Progenitor cell of endocrine pancreas (in vitro differentiated cells): Measurements from ENCODE around the gene SRR. TPM values are rescaled to one million over a fixed set of nuclear protein-coding genes. Genes with fewer than 3 reads are reported as not detected.

Experiments used
- DNase-seq: peaks from one replicate; pipeline ENCODE4 v3.0.0; 2021; ENCODE audit warnings: low spot score; ENCODE audit not compliant: unreplicated experiment
- H3K27ac Mint-ChIP-seq: 2 replicates; pipeline ENCODE4 v1.8.0; 2021; ENCODE audit warnings: mild to moderate bottlenecking, moderate library complexity, mixed read lengths
- H3K27me3 Mint-ChIP-seq: 2 replicates; pipeline ENCODE4 v1.8.0; 2021; ENCODE audit warnings: mixed read lengths
- H3K36me3 Mint-ChIP-seq: 2 replicates; pipeline ENCODE4 v1.8.0; 2022; ENCODE audit warnings: mixed read lengths; ENCODE audit not compliant: insufficient read depth
- H3K4me1 Mint-ChIP-seq: 2 replicates; pipeline ENCODE4 v1.8.0; 2021; ENCODE audit warnings: low read depth, mixed read lengths
- H3K4me3 Mint-ChIP-seq: 2 replicates; pipeline ENCODE4 v1.8.0; 2021; ENCODE audit warnings: low read depth, mild to moderate bottlenecking, moderate library complexity, mixed read lengths
- H3K9me3 Mint-ChIP-seq: 2 replicates; pipeline ENCODE4 v1.8.0; 2021; ENCODE audit warnings: low read depth, mixed read lengths
- total RNA-seq: library from RNA; stranded (reverse); gene quantifications from 2 replicates; pipeline ENCODE4 v1.2.1, GENCODE V29; 2021
- TF ChIP-seq, protein P1 (sequence below): fragments of 200-600 bp; sonication (generic); IDR thresholded peaks from one replicate; pipeline ENCODE4 v1.5.0; 2021; ENCODE audit warnings: antibody characterized with exemption, mild to moderate bottlenecking; ENCODE audit not compliant: unreplicated experiment

SRR gene
- total RNA-seq, 1 donor from 2014 or later: 15.2 TPM

DNA sequence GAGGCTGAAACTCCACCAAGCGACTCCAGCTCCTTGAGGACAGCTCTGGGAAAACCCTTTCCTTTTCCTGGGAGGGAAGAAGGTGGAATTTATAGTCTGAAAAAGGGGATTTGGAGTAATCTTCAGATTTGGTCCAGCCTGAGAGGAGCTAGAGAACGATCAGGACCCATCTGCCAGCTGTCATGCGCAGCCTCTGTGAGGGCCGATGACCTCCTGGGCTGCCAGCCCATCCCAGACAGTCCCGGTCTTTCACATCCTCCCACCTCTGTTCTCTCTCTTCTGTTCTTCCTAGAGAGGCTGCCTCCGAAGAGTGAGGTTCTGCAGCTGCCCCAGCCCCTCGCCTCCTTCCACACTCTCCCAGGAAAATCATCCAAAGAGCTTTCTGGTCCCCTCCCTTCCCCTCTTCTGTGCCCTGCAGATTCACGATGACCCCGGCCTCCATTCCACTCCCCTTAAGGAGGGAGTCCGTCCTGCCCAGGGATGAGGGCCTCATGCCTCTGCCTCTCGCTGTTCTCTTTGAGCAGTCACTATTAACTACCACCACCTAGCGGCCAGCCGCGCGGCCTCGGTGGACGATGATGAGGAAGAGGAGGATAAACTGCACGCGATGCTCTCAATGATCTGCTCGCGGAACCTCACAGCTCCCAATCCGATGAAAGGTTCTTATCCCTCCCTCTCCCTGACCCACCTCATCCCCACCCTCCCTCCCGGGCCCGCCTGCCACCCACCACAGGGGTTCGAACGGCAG lies 63.2 kb downstream of the SRR start:
- H3K27ac Mint-ChIP-seq: no peak overlapping the region

DNA sequence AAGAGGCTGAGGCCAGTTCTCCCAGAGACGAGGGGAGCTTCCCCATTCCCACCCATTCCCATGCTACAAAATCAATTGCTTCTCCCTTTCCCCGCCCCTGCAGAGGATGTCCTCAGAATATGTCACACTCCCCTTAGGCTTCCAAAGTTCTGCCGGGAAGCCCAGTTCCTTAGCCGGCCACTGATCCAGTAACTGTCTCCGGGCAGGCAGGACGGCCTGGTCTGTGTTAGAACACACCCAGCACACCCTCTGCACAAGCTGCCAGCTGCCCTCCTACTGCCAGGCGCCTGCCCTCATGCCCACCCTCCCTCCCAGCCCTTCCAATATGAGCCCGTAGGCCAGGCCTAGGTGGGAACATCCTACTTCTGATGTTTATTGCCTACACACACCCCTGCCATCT lies 64.6 kb downstream of the SRR start:
- Mint-ChIP-seq H3K4me3 (no peak overlapping the region), H3K9me3 (no peaks in the 10 kb centered on the region), H3K36me3 (peaks cover 3% of the 10 kb centered on the region), H3K4me1 (no peaks in the 10 kb centered on the region), H3K27ac (no peak overlapping the region), H3K27me3 (no peaks in the 10 kb centered on the region)
- DNase-seq: no peak
- TF ChIP-seq, protein P1, sequence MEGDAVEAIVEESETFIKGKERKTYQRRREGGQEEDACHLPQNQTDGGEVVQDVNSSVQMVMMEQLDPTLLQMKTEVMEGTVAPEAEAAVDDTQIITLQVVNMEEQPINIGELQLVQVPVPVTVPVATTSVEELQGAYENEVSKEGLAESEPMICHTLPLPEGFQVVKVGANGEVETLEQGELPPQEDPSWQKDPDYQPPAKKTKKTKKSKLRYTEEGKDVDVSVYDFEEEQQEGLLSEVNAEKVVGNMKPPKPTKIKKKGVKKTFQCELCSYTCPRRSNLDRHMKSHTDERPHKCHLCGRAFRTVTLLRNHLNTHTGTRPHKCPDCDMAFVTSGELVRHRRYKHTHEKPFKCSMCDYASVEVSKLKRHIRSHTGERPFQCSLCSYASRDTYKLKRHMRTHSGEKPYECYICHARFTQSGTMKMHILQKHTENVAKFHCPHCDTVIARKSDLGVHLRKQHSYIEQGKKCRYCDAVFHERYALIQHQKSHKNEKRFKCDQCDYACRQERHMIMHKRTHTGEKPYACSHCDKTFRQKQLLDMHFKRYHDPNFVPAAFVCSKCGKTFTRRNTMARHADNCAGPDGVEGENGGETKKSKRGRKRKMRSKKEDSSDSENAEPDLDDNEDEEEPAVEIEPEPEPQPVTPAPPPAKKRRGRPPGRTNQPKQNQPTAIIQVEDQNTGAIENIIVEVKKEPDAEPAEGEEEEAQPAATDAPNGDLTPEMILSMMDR: no peak

More for the DNA sequence above, 63.2 kb downstream of the SRR start:
- H3K9me3 Mint-ChIP-seq: no peaks in the 10 kb centered on the region
- H3K36me3 Mint-ChIP-seq: peaks cover 5% of the 10 kb centered on the region
- TF ChIP-seq, protein P1: peak; percentile 30
- no peak overlapping the region for H3K4me3 Mint-ChIP-seq
- no peaks in the 10 kb centered on the region for H3K4me1 Mint-ChIP-seq
- no peak for DNase-seq
- no peaks in the 10 kb centered on the region for H3K27me3 Mint-ChIP-seq

DNA sequence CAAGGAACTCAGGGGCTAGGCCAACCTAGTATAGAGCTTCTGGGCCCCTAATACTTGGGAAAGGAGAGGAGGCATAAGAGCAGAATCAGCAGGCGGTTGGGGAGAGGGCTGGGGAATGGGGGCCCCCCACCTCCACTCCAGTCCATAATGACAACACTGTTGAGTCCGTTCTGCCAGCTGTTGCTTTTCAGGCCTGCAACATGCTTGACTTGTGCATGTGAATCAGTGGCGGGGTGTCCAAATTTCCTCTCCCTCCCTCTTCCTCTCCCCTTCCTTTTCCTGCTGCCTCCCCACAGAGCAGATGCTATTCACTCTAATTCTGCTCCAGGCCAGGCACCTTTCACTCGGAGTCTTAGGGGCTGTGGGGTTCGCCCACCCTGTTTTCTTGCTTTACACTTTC lies 65.3 kb downstream of the SRR start:
- Mint-ChIP-seq H3K9me3 (no peaks in the 10 kb centered on the region), H3K27ac (no peak overlapping the region), H3K4me1 (no peaks in the 10 kb centered on the region), H3K36me3 (peaks cover 3% of the 10 kb centered on the region), H3K4me3 (no peak overlapping the region), H3K27me3 (no peaks in the 10 kb centered on the region)
- no peak for DNase-seq
- TF ChIP-seq, protein P1: no peak

DNA sequence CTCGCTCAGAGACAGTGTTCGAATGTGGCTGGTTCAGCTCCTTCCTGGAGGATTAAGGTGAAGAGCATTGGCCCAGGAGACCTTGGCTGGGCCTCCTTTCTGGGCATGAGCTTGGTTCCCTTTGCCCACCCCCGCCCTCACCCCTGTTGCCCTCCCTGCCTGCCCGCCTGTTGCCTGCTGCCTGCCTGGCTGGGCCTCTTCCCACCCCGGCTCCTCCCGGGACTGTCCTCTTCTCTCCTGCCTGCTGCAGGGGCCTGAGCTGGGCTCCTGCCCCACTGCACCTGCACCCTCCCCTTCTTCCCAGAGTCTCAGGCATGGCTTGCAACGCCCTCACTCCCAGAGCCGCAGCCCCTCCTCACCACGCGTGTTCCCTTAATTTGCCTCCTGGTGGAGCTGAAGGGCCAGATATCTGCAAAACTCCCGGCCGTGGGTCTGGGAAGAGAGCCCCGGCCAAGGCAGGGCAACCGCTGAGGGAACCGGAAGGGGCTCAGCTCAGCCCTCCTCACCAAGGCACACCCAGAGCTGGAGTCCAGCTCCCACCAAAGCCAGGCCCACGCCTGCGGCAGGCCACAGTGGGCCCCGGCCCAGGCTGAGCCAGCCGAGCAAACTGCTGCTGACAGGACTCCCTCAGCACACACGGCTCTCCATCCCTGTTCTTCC lies 65.9 kb downstream of the SRR start:
- TF ChIP-seq, protein P1: no peak
- no peak overlapping the region for H3K27ac Mint-ChIP-seq
- DNase-seq: no peak

DNA sequence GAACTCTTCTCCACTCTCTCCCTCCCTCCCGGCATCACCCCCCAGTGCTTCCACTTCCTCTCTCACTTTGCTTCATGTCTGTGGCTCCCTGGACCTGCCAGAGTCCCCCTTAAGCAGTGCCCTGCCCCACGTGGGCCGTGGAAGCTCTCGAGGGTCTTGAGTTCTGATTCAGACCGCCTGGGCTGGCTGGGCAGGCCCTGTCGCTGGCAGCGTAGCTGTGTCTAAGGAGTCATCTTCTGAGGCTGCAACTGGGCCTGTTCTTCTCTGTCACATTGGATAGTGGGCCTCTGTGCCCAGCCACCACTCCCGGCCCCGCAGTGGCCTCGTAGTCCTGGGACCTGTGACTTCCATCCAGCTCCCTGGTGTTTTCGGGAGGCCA lies 66.5 kb downstream of the SRR start:
- no peak overlapping the region for H3K4me3 Mint-ChIP-seq
- no peaks in the 10 kb centered on the region for H3K27me3 Mint-ChIP-seq
- H3K36me3 Mint-ChIP-seq: peaks cover 7% of the 10 kb centered on the region
- no peak for DNase-seq
- H3K4me1 Mint-ChIP-seq: no peaks in the 10 kb centered on the region
- TF ChIP-seq, protein P1: no peak
- no peaks in the 10 kb centered on the region for H3K9me3 Mint-ChIP-seq
- H3K27ac Mint-ChIP-seq: no peak overlapping the region

More for the DNA sequence above, 65.9 kb downstream of the SRR start:
- no peaks in the 10 kb centered on the region for H3K27me3 Mint-ChIP-seq
- H3K4me1 Mint-ChIP-seq: no peaks in the 10 kb centered on the region
- H3K4me3 Mint-ChIP-seq: no peak overlapping the region
- H3K36me3 Mint-ChIP-seq: peaks cover 3% of the 10 kb centered on the region
- no peaks in the 10 kb centered on the region for H3K9me3 Mint-ChIP-seq
